Measurements from ENCODE around the gene PKP1.
"Not testable (repeated sequence)": the region's sequence is repeated elsewhere in the genome, so short reads cannot be mapped to it uniquely, and the experiment has no call there.

The PKP1 gene, protein sequence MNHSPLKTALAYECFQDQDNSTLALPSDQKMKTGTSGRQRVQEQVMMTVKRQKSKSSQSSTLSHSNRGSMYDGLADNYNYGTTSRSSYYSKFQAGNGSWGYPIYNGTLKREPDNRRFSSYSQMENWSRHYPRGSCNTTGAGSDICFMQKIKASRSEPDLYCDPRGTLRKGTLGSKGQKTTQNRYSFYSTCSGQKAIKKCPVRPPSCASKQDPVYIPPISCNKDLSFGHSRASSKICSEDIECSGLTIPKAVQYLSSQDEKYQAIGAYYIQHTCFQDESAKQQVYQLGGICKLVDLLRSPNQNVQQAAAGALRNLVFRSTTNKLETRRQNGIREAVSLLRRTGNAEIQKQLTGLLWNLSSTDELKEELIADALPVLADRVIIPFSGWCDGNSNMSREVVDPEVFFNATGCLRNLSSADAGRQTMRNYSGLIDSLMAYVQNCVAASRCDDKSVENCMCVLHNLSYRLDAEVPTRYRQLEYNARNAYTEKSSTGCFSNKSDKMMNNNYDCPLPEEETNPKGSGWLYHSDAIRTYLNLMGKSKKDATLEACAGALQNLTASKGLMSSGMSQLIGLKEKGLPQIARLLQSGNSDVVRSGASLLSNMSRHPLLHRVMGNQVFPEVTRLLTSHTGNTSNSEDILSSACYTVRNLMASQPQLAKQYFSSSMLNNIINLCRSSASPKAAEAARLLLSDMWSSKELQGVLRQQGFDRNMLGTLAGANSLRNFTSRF

DNA sequence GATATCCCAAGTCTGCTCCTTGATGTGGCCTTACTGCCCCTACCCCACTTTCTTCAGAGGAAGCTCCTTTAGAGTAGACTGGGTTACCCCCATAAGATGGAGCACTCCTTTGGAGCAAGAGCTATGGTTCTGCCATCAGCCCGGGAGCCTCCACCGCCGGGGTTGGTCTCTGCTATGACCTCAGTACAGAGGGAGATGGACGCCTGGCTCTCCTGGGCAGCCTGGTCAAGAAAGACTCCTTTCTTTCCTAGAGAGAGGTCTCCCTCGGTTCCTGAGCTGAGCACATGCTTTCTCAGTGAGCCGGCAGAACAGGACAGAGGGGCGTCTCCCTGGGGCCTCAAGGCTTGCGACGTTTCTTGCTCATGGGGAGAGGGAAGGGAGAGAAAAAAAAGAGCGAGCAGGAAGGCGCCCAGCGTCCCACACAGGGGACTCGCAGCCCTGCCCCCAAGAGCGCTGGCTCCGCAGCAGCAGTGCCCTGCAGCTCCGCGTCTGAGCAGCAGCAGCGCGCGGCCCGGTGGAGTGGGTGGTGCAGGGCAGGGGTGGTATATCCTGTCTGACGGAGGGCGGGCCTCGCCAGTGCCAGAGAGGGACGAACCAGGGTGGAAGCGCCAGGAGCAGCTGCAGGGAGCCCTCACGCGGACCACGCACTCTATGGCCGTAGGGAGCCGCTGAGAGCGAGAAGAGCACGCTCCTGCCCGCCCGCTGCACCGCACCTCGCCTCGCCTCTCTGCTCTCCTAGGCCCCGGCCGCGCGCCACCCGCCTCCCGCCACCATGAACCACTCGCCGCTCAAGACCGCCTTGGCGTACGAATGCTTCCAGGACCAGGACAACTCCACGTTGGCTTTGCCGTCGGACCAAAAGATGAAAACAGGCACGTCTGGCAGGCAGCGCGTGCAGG, at the start of gene PKP1:
TSS of gene PKP1 (plus strand) at position 576 of the 899 bp plus-strand sequence. CDS start at position 773, 197 bp downstream.
- DNase-seq (ENCODE audit: low spot score) = no peak

DNA sequence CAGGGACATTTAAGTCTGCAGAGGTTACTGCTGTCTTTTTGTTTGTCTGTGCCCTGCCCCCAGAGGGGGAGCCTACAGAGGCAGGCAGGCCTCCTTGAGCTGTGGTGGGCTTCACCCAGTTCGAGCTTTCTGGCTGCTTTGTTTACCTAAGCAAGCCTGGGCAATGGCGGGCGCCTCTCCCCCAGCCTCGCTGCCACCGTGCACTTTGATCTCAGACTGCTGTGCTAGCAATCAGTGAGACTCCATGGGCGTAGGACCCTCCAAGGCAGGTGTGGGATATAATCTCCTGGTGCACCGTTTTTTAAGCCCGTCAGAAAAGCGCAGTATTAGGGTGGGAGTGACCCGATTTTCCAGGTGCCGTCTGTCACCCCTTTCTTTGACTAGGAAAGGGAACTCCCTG, 43.7 kb upstream of the PKP1 start:
- DNase-seq (ENCODE audit: low spot score) = not testable (repeated sequence)

DNA sequence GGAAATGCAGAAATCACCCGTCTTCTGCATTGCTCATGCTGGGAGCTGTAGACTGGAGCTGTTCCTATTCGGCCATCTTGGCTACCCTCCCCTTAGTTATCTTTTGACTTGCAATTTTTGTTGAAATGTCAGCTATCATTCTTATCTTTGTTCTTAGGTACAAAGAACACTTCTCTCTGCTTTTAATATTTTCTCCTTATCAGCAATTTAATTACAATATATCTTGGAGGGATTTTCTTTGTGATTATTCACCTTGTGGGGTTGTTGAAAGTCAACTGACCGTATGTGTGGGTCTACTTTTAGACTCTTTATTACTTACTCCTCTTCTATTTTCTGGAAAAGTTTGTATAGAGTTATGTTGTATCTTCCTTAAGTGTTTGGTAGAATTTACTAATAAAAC, 43.1 kb upstream of the PKP1 start:
- no peak for DNase-seq (ENCODE audit: low spot score)

DNA sequence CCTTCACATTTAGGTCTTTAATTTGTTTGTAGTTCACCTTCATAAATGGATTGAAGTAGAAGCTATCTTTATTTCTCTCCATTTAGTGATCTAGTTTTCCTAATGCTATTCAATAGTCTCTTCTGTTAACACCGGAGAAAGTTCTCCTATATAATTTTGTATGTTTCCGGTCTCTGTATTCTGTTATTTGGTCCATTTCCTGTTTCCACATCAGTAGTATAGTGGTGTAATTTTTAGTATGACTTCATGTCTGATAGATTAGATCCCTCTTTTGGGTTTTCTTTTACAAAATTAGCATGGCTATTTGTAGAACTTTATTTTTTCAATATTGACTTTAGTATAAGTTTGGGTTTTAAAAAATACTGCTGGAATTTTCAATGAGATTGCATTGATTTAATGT, 41.6 kb upstream of the PKP1 start:
- no peak for DNase-seq (ENCODE audit: low spot score)

DNA sequence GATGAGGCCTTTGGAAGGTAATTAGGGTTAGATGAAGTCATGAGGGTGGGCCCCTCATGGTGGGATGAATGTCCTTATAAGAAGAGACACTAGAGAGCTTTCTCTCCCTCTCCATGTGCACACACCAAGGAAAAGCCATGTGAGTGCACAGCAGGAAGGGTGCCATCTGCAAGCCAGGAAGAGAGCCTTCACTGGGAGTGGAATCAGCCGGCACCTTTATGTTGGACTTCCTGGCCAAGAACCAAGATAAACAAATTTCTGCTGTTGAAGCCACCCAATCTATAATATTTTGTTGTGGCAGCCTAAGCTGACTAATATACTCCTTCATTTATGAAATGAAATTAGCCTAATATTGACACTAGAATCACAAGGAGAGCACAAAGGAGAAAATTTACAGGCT, 38.2 kb upstream of the PKP1 start:
- DNase-seq (ENCODE audit: low spot score) = no peak

DNA sequence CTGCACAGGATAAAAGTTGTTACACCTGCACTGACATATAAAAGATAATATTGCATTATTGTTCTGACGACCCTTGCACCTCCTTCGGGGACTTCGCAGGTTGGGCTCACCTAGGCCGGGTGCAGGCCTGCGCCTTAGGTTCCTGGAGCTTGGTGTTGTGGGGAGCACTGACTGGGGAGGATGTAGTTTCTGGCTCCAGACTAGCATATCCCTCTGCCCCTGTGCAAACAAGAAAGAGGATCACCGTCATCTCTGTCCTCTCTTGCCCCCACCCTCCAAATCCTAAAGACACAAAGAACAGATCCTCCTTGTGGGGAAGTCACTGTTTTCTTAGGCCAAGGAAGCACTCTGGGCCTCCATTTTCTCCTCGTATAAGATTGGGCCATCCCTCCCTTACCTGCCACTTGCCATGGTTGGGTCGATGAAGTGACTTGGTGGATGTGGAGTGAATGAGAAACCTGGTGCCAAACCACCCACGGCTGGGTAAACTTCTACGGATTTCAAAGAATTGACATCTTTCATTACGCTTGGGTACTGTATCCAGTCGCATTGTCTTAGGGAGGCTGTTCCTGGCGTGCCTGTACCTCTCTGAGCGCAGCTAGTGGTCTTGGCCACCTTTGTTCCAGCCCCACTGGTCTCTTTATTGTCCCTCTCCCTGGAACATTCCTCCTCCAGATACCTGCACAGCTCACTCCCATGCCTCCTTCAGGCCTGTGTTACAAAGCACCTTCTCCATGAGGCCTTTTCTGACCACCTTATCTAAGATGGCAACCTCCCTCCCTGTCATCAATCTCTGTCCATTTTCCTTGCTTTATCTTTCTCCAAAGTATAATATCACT, 34.4 kb upstream of the PKP1 start:
- DNase-seq (ENCODE audit: low spot score) = no peak

DNA sequence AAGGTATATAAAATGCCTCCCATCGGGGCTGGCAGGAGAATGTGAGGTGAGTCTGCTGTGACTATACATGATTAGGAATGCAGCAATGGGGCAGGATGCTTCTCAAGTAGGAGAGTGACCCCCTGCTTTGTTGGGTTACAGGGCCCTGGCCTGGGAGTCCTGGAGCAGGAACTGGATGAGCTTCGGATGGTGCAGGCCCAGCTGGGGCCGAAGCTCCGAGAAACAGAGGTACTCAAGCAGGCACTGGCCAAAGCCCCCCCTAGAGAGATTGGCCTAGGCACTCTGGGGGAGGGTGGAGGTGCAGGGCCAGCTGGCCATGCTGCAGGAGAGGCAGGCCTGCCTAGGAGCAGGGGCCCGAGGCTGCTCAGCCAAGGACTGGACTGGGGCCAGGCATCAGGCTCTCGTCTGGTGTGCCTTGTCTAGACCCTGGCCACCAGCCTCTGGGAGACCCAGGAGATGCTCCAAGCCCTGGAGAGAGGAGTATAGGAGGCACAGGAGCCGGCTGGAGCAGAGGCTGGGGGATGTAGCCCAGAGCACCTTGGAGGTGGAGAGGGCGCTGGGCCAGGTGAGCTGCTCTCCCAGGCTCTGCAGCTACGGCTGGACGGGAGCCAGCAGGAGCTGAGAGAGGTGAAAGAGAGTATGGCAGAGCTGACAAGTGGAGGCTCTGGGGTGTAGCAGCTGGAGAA, 32.8 kb upstream of the PKP1 start:
- DNase-seq (ENCODE audit: low spot score) = no peak

DNA sequence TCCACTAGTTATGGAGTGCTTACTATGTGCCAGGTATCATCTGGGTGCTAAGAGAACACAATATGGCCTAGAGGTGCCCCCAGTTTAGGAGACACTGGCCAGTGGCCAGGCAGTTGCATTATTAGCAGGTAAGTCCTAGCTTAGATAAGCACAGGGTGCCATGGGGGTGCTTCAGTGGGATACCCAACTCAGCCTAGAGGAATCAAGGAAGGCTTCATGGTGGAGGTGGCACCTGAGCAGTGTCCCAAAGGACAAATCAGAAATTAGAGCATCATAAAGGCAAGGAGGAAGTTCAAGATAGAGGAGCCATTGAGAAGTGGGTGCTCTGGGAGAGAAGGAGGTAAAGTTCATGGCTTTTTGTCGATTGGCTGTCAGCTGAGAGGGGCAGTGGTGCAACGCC, 31.9 kb upstream of the PKP1 start:
- no peak for DNase-seq (ENCODE audit: low spot score)

DNA sequence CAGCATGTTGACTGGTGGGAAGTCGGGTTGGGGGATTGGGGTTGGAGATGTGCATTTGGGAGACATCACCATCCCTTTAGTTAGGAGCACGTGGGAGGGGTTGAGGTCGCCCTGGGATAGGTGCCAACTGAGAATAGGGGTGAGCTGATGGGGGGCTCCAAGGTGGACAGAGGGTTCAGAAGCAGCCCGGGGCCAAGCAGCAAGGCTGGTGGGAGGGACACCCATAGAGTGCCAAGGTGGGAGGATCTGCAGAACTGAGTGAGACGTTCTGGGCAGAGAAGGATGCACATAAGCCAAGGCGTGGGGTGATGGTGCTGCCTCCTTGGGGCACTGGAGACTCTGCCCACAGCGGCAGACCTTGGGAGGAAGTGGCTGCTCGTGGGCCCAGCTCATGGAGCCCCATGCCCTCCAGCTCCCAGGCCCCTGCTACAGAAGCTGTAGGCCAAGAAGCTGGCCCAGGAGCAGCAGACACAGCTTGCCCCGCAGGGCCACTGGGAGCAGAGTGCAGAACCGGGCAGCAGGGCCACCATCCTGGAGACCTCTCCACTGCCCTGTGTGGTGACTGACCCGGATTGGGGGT, 31.4 kb upstream of the PKP1 start:
- no peak for DNase-seq (ENCODE audit: low spot score)

DNA sequence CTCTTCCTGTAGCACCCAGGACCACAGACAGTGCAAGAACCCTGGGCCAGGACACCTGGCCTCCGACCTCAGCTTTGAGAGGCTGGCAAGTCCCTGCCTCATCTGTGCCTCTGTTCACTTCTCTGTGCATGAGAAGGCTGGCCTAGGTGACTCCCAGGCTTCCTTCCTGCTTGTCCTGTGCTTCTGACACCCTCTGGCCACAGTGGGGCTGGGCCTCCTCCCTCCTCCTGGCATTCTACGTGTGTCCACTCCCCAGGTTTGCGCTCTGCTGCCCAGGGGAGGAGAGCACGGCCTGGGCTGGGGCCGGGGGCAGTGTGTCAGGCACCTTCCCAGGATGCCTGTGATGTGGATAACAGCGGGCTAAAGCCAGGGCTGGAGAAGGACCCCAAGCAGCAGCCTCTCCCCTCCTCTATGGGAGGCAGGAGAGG, 30.3 kb upstream of the PKP1 start:
- no peak for DNase-seq (ENCODE audit: low spot score)

DNA sequence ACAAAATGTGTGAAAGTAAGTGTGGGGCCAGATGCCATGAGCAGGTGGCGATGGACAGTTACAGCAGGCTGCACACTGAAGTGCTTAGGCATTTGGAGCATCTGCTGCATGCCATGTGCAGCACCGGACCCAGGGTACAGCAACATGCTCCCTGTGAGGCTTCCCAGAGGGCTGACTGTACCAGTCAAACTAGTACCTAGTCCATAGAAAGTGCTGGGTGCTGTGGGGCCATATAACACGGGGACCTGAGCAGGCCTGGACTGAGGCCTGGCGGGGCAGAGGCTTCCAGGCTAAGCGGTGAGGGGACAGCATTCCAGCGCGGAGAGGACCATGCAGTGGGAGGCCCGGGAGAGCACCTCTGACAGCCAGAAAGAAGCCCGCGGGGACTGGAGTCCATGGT, 29.9 kb upstream of the PKP1 start:
- DNase-seq (ENCODE audit: low spot score) = no peak

DNA sequence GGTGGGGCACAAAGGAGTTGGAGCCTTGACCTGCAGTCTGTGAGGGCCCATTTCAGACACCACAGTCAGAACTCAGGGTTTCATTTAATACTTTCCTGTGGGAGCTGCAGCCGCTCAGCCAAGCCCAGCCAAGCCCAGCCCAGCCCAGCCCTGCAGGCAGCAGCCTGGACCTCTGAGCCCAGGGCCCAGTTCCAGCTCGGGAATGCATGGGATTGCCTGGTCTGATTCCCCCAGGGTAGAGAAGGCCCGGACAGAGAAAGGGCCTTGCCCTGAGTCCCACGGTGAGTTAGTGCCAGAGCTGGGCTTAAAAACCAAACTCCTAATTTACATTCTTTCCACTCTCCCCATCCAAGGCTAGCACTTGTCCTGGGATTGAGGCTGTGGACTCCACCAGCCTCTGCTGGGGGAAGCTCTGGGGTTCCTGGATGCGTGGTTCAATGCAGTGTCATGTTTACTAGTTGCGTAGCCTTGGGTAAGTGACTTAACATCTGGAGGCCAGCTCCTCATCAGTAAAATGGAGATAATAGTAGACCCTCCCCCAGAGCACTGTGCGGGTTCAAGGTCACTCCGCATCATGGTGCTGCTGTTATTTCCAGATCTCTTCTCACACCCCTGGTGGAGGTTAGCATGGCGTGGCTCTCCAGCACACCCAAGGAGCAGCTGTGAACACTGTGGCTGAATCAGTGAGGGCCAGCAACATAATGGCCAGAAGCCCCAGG, 29.2 kb upstream of the PKP1 start:
- no peak for DNase-seq (ENCODE audit: low spot score)

DNA sequence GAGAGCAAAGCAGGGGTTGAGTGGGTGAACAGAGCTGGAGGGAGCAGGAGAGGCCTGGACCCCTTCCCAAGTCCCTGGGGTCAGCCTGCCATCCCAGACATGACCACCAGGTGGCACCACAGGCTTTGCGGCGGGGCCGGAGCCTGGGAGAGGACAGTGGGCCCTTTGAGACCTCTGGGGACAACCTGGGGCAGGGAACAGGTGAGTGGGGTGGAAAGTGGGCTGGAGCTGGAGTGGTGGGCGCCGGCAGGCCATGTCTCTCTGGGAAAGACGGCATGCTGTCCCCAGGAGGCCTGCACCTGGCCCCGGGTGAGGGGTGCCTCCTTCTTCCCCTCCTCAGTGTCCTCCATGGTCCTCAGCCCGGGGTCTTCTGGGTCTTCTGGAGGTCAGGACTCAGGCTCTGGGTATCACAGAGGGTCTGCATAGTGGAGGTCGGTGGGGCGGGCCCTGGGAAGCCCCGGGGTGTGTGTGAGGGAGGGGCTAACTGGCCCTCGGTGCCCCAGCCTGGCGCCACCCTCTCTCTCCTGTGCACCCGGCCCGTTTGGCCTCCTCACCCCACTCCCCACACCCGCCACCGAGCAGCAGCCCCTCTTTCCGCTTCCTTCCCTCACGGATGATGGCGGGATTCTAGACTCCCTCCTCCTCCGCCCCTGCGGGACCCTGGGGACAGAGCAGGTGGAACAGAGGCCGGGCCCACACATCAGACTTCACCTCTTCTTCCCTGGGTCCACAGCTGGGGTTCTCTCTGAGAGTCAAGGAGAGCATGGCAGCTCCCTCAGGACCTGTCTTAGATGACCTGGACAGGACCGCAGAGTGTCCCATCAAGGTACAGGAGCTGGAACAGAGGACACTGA, 28.5 kb upstream of the PKP1 start:
- DNase-seq (ENCODE audit: low spot score) = peak; percentile 88

DNA sequence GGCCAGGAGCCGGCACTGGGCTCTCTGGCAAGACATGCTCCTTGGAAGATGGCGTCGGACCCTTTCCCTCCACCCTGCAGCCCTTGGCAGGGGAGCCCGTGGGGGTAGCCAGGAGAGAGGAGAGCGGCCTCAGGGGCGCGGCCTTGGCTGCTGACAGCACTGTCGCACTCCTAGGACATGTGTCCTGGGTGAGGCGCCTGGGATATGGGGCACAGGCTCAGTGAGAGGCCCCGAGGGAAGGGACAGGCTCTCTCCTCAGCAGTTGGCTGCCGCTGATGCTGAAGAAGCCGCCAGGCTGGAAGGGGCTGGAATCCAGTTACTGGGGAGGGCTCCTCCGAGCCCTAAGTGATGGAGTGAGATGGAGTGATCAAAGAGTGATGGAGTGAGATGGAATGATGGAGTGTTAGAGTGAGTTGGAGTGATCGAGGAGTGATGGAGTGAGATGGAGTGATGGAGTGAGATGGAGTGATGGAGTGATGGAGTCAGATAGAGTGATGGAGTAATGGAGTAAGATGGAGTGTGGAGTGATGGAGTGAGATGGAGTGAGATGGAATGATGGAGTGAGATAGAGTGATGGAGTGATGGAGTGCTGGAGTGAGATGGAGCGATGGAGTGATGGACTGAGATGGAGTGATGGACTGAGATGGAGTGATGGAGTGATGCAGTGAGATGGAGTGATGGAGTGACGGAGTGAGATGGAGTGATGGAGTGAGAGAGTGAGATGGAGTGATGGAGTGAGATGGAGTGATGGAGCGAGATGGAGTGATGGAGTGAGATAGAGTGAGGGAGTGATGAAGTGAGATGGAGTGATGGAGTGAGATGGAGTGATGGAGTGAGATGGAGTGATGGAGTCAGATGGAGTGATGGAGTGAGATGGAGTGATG, 27.6 kb upstream of the PKP1 start:
- DNase-seq (ENCODE audit: low spot score) = no peak

DNA sequence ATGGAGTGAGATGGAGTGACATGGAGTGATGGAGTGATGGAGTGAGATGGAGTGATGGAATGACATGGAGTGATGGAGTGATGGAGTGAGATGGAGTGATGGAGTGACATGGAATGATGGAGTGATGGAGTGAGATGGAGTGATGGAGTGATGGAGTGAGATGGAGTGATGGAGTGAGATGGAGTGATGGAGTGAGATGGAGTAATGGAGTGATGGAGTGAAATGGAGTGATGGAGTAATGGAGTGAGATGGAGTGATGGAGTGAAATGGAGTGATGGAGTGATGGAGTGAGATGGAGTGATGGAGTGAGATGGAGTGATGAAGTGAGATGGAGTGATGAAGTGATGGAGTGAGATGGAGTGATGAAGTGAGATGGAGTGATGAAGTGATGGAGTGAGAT, 25.2 kb upstream of the PKP1 start:
- not testable (repeated sequence) for DNase-seq (ENCODE audit: low spot score)

DNA sequence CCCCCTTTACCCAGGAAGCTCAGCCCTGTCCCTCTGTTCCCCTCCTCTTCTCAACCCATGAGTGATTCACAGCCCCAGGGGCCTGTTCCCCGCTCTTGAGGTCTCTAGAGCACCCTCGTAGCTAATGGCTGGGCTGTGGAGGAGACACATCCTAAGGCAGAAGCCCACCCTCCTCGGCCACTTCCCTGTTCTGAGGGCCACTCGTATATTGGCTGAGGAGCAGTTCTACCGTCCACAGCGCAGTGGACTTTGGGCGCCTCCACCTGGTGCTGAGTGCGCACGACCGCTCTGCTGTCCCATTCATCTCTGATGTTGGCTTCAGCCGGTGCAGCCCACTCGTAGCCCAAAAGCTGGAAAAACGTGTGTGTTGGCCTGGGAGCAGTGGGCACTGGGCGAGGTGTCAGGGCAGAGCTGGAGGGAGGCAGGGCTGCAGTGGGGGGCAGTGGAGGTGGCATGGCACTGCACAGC, 24.5 kb upstream of the PKP1 start:
- no peak for DNase-seq (ENCODE audit: low spot score)

DNA sequence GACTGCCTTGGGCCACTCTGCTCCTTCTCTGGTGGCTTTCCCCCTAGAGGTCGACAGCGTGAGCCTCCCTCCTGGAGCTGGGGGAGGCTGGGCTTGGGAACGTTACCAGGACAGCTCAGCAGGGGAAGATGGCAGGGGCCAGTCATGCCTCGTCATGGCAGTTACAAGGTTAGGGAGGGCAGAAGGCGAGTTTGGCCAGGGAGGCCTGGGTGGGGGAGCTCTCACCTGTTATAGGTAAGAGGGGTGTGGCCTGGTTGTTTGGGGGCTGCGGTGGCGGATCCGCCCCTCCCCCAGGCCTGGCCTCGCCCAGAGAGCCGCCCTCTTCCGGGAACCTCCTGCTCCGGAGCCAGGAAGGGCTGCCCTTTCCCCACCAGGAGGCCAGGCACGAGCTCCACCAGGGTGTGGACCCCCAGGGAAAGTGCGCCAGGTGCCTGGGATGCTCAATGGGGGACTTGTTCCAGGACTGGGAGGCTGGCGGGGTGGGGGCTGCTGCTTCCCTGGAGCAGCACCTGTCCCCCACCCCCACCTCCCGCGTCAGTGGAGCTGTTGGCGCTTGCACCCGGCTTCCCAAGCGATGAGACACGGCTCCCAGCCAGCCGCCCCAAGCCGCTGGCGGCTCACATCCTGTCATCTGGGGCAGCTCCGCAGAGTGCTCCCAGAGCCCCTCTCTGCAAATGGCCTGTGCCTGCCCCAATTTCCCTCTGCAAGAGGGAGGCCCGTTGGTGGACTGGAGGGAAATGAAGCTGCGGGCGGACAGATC, 23.6 kb upstream of the PKP1 start:
- DNase-seq (ENCODE audit: low spot score) = no peak

All from HuH-7.5 (cell line).